Fibroblast of lung (primary cell): ENCODE measurements around the gene AKAP3. TPM values are rescaled to one million over a fixed set of nuclear protein-coding genes. Genes with fewer than 3 reads are reported as not detected.

Source experiments
- DNase-seq, 2 donors: peaks; one replicate each; pipeline versions ENCODE4 v3.0.0 to v3.0.0-alpha.2; 2010; ENCODE audit warnings: low read depth in 2 of 2
- H2AFZ ChIP-seq: 2 replicates; pipeline ENCODE4 v1.5.1; 2012; ENCODE audit warnings: low read length, control low read depth, inconsistent platforms
- H3K27ac ChIP-seq: 2 replicates; pipeline ENCODE4 v1.5.1; 2011; ENCODE audit warnings: low read length, control low read depth; ENCODE audit not compliant: insufficient read depth
- H3K27me3 ChIP-seq: 2 replicates; pipeline ENCODE4 v1.5.1; 2011; ENCODE audit warnings: mild to moderate bottlenecking, low read length; ENCODE audit not compliant: control insufficient read depth, insufficient read depth
- H3K36me3 ChIP-seq: 2 replicates; pipeline ENCODE4 v1.5.1; 2011; ENCODE audit warnings: low read length; ENCODE audit not compliant: control insufficient read depth, insufficient read depth
- H3K4me1 ChIP-seq: 2 replicates; pipeline ENCODE4 v1.5.1; 2011; ENCODE audit warnings: low read length; ENCODE audit not compliant: control insufficient read depth, insufficient read depth; ENCODE audit errors: extremely low read depth
- H3K4me2 ChIP-seq: 2 replicates; pipeline ENCODE4 v1.5.1; 2011; ENCODE audit warnings: low read length, control low read depth; ENCODE audit not compliant: insufficient read depth; ENCODE audit errors: extremely low read depth
- H3K4me3 ChIP-seq, 4 experiments: fragments of 200-600 bp in 1 of 4; sonication (generic) in 1 of 4; replicated peaks in 1 of 4; 2 replicates each; pipeline ENCODE4 v1.5.1; 2011 to 2016; ENCODE audit warnings: low read length in 4 of 4, low read depth in 3 of 4, mild to moderate bottlenecking in 3 of 4, control low read depth in 2 of 4, inconsistent platforms in 1 of 4, mixed read lengths in 1 of 4; ENCODE audit not compliant: insufficient read depth in 1 of 4; ENCODE audit errors: control extremely low read depth in 1 of 4
- H3K79me2 ChIP-seq: 2 replicates; pipeline ENCODE4 v1.5.1; 2012; ENCODE audit warnings: mild to moderate bottlenecking, low read length, inconsistent platforms; ENCODE audit not compliant: control insufficient read depth, insufficient read depth
- H3K9ac ChIP-seq: 2 replicates; pipeline ENCODE4 v1.5.1; 2011; ENCODE audit warnings: mild to moderate bottlenecking, low read length, control low read depth; ENCODE audit not compliant: insufficient read depth
- H3K9me3 ChIP-seq: 2 replicates; pipeline ENCODE4 v1.5.1; 2012; ENCODE audit warnings: low read depth, low read length; ENCODE audit not compliant: control insufficient read depth, insufficient read depth
- H4K20me1 ChIP-seq: 2 replicates; pipeline ENCODE4 v1.5.1; 2011; ENCODE audit warnings: low read length; ENCODE audit not compliant: control insufficient read depth, insufficient read depth; ENCODE audit errors: extremely low read depth
- EZH2 ChIP-seq: IDR thresholded peaks from 2 replicates; pipeline ENCODE4 v1.5.1; 2012; ENCODE audit warnings: low read length, control low read depth, mild to moderate bottlenecking; ENCODE audit errors: missing control alignments
- polyA plus RNA-seq, 2 donors: library from polyadenylated mRNA; depleted of rRNA in 1 of 2; stranded (reverse) in 1 of 2; unstranded in 1 of 2; fragments of >200 nt; gene quantifications; 2 replicates each; pipeline ENCODE4 v1.2.1, GENCODE V29; 2011 to 2012; ENCODE audit warnings: missing spikeins in 1 of 2
- total RNA-seq: library from RNA; depleted of rRNA; stranded (reverse); fragments of >200 nt; gene quantifications from 2 replicates; pipeline ENCODE4 v1.2.1, GENCODE V29; 2014
- TF ChIP-seq, protein P1 (sequence below), 2 donors: IDR thresholded peaks in 1 of 2; conservative IDR thresholded peaks in 1 of 2; 1 replicate in 1 of 2; 2 replicates in 1 of 2; pipeline ENCODE4 v1.5.1; 2011 to 2012; ENCODE audit warnings: low read length in 2 of 2, control low read depth in 1 of 2, inconsistent platforms in 1 of 2, low read depth in 1 of 2, mild to moderate bottlenecking in 1 of 2

The AKAP3 gene
- total and polyA plus RNA-seq, 2 donors (not counting 1 experiment from before 2014, with no cell fraction given) = 1.1 to 2.8 TPM

DNA sequence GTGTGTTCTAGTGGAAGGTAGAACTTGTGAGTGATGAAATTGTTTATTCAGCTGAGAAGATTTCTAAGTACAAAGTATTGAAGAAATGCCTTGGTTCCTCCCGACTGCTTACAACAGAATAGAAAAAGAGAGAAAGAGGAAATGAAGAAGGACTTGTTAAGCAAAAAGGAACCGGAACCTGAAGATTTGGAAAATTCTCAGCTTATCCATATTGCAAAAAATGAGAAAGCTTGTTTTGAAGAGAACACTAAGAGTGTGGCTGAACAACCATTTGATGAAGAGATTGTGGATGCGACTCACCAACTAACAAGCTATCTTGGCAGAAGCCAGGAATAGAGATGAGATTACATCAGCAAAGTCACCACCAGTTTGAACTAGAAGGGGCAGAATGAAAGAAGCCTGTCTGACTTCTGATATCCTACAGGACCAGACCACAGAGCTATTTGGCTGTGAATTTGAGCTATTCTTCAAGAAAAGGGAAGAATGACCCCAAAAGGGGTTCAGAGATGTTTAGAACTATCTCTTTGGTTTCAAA is 15.2 kb upstream of the AKAP3 start:
- H3K4me1 ChIP-seq = peaks cover 9% of the 10 kb centered on the region
- H3K4me2 ChIP-seq = no peak overlapping the region
- H2AFZ ChIP-seq = no peak overlapping the region
- no peaks in the 10 kb centered on the region for H3K79me2 ChIP-seq
- peak overlapping the region; percentile 84 for H3K27ac ChIP-seq
- H3K27me3 ChIP-seq = no peaks in the 10 kb centered on the region
- H3K9me3 ChIP-seq = no peaks in the 10 kb centered on the region
- H3K9ac ChIP-seq = no peak overlapping the region
- DNase-seq = peak; percentile 66 to 78
- no peak for TF ChIP-seq EZH2
- TF ChIP-seq, protein P1, sequence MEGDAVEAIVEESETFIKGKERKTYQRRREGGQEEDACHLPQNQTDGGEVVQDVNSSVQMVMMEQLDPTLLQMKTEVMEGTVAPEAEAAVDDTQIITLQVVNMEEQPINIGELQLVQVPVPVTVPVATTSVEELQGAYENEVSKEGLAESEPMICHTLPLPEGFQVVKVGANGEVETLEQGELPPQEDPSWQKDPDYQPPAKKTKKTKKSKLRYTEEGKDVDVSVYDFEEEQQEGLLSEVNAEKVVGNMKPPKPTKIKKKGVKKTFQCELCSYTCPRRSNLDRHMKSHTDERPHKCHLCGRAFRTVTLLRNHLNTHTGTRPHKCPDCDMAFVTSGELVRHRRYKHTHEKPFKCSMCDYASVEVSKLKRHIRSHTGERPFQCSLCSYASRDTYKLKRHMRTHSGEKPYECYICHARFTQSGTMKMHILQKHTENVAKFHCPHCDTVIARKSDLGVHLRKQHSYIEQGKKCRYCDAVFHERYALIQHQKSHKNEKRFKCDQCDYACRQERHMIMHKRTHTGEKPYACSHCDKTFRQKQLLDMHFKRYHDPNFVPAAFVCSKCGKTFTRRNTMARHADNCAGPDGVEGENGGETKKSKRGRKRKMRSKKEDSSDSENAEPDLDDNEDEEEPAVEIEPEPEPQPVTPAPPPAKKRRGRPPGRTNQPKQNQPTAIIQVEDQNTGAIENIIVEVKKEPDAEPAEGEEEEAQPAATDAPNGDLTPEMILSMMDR (conservative IDR thresholded peaks at IDR 0.05 in 1 of 2, IDR thresholded peaks at IDR 0.05 in 1 of 2; ENCODE audit: low read depth in 1 of 2, low read length in 2 of 2) = no peak
- H3K36me3 ChIP-seq = peaks cover 12% of the 10 kb centered on the region
- no peak overlapping the region for H3K4me3 ChIP-seq
- no peaks in the 10 kb centered on the region for H4K20me1 ChIP-seq

DNA sequence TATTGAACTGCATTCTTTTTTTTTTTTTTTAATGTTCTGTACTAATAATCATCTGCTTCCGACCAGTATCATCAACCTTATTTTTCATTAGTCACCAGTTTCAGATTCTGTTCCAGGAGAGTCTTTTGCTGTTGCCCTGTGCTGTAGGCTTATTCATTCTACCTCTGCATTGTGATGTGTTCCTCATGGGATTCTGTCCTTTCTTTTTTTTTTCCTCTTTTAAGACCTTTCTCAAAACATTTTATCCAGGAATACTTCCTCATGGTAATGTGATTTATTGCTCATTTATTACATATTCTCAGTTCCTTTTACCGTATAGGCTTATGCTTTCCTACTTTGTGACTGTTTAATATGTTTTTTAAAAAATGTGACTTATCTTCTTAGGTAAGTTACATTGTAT is 4.8 kb upstream of the AKAP3 start:
- no peak overlapping the region for H3K4me3 ChIP-seq
- no peak overlapping the region for H2AFZ ChIP-seq
- no peak overlapping the region for H3K27ac ChIP-seq
- no peaks in the 10 kb centered on the region for H4K20me1 ChIP-seq
- H3K79me2 ChIP-seq = peaks cover 35% of the 10 kb centered on the region
- TF ChIP-seq, protein P1 (conservative IDR thresholded peaks at IDR 0.05 in 1 of 2, IDR thresholded peaks at IDR 0.05 in 1 of 2; ENCODE audit: low read depth in 1 of 2, low read length in 2 of 2) = no peak
- no peak for TF ChIP-seq EZH2
- DNase-seq = no peak
- no peaks in the 10 kb centered on the region for H3K27me3 ChIP-seq
- peaks cover 3% of the 10 kb centered on the region for H3K4me1 ChIP-seq
- H3K9ac ChIP-seq = no peak overlapping the region
- no peaks in the 10 kb centered on the region for H3K36me3 ChIP-seq
- H3K4me2 ChIP-seq = no peak overlapping the region
- no peaks in the 10 kb centered on the region for H3K9me3 ChIP-seq

DNA sequence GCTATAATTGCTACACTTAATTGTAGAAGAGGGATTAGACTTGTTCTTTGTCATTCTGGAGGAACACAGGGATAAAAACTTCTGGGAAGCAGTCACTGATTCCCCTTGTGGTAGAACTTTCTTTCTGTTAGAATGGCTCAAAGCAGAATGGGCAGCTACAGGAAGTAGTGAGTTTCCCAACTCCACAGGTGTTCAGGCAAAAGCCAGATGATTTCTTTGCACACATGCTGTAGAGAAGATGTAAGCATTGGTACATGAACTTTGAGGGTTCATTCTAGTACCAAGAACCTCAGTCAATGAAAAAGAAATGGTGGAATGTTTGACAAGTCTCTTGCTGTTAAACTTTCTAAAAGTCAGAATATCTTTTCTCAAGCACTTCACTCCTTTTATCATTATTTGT is 4.4 kb upstream of the AKAP3 start:
- H3K4me2 ChIP-seq = no peak overlapping the region
- H3K9ac ChIP-seq = no peak overlapping the region
- H3K4me3 ChIP-seq = no peak overlapping the region
- no peaks in the 10 kb centered on the region for H4K20me1 ChIP-seq
- DNase-seq = no peak
- H2AFZ ChIP-seq = no peak overlapping the region
- no peak for TF ChIP-seq EZH2
- TF ChIP-seq, protein P1 (conservative IDR thresholded peaks at IDR 0.05 in 1 of 2, IDR thresholded peaks at IDR 0.05 in 1 of 2; ENCODE audit: low read depth in 1 of 2, low read length in 2 of 2) = no peak
- H3K4me1 ChIP-seq = peaks cover 3% of the 10 kb centered on the region
- H3K79me2 ChIP-seq = peaks cover 35% of the 10 kb centered on the region
- no peaks in the 10 kb centered on the region for H3K27me3 ChIP-seq
- H3K27ac ChIP-seq = no peak overlapping the region
- no peaks in the 10 kb centered on the region for H3K36me3 ChIP-seq
- no peaks in the 10 kb centered on the region for H3K9me3 ChIP-seq
